Activated B cell treated with CpG ODN at 0.5 μM for 24 hours (primary cell): Measurements from ENCODE around the gene C1orf174. TPM values are rescaled to one million over a fixed set of nuclear protein-coding genes. Genes with fewer than 3 reads are reported as not detected.

Source experiments
- ATAC-seq: fragments of 200-7000 bp; cut with Tn5 transposase; one replicate; pipeline ENCODE4 v1.10.0; 2021; ENCODE audit warnings: low read depth, mild to moderate bottlenecking, moderate library complexity
- CTCF ChIA-PET: fragments of 350-600 bp; sonication (Branson Sonifier 250); formaldehyde crosslinking; loops from one replicate; lab custom pipeline; 2021; ENCODE audit warnings: antibody characterized with exemption; lab: Charles Lee
- POLR2A ChIA-PET: fragments of 350-600 bp; sonication (Branson Sonifier 250); formaldehyde crosslinking; loops from one replicate; lab custom pipeline; 2021; ENCODE audit warnings: antibody characterized with exemption; lab: Charles Lee
- DNase-seq: peaks from one replicate; pipeline ENCODE4 v3.0.0; 2022
- H3K27ac Mint-ChIP-seq: one replicate; pipeline ENCODE4 v1.8.0; 2020; ENCODE audit warnings: mixed read lengths
- H3K27me3 Mint-ChIP-seq: one replicate; pipeline ENCODE4 v1.8.0; 2021; ENCODE audit warnings: mixed read lengths
- H3K36me3 Mint-ChIP-seq: one replicate; pipeline ENCODE4 v1.8.0; 2021; ENCODE audit warnings: low read depth, mixed read lengths
- H3K4me1 Mint-ChIP-seq: one replicate; pipeline ENCODE4 v1.8.0; 2021; ENCODE audit warnings: mixed read lengths
- H3K4me3 Mint-ChIP-seq: one replicate; pipeline ENCODE4 v1.8.0; 2020; ENCODE audit warnings: mild to moderate bottlenecking, mixed read lengths
- H3K9me3 Mint-ChIP-seq: one replicate; pipeline ENCODE4 v1.8.0; 2020; ENCODE audit warnings: mixed read lengths
- CTCF ChIP-seq: fragments of 200-600 bp; IDR thresholded peaks from one replicate; pipeline ENCODE4 v1.8.0; 2022; ENCODE audit warnings: antibody characterized with exemption, mild to moderate bottlenecking
- intact Hi-C: fragments of 100-400 bp; cut with micrococcal nuclease; formaldehyde crosslinking; loops from one replicate; pipeline ENCODE4 v1.15.1; 2024
- total RNA-seq: library from RNA; stranded (reverse); gene quantifications from 2 replicates; pipeline ENCODE4 v1.2.3, GENCODE V29; 2022

Gene C1orf174
- total RNA-seq, 1 donor from 2014 or later, result 27.5 TPM

DNA sequence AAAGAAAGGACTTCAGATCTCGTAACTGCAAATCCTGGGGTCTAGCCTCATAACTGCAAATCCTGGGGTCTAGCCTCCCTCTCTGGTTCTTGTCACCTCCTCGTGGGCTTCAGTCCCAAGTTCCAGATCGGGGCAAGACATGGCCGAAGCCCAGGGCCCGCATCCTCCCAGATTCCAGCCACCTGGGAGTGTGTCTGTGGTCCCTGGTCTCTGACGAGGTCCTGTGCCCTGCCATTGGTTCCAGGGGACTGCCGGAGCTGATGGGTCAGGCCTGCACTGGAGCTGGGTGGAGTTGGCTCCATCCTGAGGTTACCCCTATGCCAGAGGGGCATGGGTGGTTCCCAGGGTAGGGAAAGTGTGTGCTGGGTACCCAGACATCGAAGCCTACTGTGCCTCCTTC lies 17.7 kb upstream of the C1orf174 start:
- Mint-ChIP-seq H3K9me3 (peaks cover 3% of the 10 kb centered on the region), H3K36me3 (no peaks in the 10 kb centered on the region), H3K4me1 (peaks cover 3% of the 10 kb centered on the region), H3K4me3 (no peak overlapping the region), H3K27ac (no peak overlapping the region), H3K27me3 (no peaks in the 10 kb centered on the region)
- no peak for DNase-seq
- no peak for ATAC-seq
- TF ChIP-seq CTCF, result no peak
- ChIA-PET POLR2A (no interaction called here), CTCF (no interaction called here)
- intact Hi-C loops, result no loop called here

DNA sequence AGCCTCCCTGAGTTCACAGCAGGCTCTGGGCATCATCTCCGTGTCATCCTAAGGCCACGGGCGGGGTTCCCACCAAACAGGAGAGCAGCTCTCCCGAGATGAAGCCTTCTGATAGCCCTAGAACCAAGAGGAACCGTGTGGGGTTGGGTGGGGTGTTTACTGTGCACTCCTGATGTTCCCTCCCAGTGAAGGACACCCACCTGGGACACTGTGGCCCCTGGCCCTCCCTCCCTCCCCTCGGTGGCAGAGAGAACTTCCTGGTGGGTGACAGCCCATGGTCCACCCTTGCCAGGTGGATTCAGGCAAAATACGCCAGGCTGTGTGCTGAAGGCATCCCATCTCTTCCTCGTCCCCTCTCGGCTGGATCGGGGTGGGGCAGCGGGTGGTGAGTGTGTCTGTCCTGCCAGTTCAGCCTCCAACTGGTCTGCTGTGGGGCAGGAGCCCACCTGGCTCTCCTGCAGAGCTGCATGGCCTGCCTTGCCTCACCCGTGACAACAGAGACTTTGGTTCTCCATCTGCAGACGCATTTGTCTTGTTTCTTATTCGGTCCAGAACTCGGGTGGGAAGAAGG lies 15.6 kb upstream of the C1orf174 start:
- CTCF ChIA-PET, result no interaction called here
- Mint-ChIP-seq H3K4me3 (no peak overlapping the region), H3K4me1 (peaks cover 7% of the 10 kb centered on the region), H3K27ac (no peak overlapping the region), H3K27me3 (no peaks in the 10 kb centered on the region), H3K36me3 (no peaks in the 10 kb centered on the region), H3K9me3 (peaks cover 3% of the 10 kb centered on the region)
- intact Hi-C loops, result no loop called here
- no peak for DNase-seq
- no peak for ATAC-seq
- POLR2A ChIA-PET, result no interaction called here
- no peak for TF ChIP-seq CTCF

GRCh38 chr1:3914911-3915310 lies 14.8 kb upstream of the C1orf174 start:
- ChIA-PET CTCF (no interaction called here), POLR2A (no interaction called here)
- Mint-ChIP-seq H3K27ac (no peak overlapping the region), H3K36me3 (no peaks in the 10 kb centered on the region), H3K4me3 (no peak overlapping the region), H3K9me3 (peaks cover 3% of the 10 kb centered on the region), H3K27me3 (peaks cover under 1% of the 10 kb centered on the region), H3K4me1 (peaks cover 15% of the 10 kb centered on the region)
- ATAC-seq (no peak), DNase-seq (no peak)
- no peak for TF ChIP-seq CTCF
- intact Hi-C loops, result loop anchor here (5.0 kb wide), 2 partner anchors 132 to 147 kb away; no protein-coding TSS in a partner anchor

GRCh38 chr1:3914331-3914851 lies 14.3 kb upstream of the C1orf174 start:
- DNase-seq (no peak), ATAC-seq (no peak)
- intact Hi-C loops, result loop anchor here (5.0 kb wide), 2 partner anchors 133 to 148 kb away; no protein-coding TSS in a partner anchor
- peaks cover 19% of the 10 kb centered on the region for H3K4me1 Mint-ChIP-seq
- H3K4me3 Mint-ChIP-seq, result no peak overlapping the region
- ChIA-PET POLR2A (no interaction called here), CTCF (no interaction called here)
- no peak overlapping the region for H3K27ac Mint-ChIP-seq
- H3K36me3 Mint-ChIP-seq, result no peaks in the 10 kb centered on the region
- H3K9me3 Mint-ChIP-seq, result peaks cover 3% of the 10 kb centered on the region
- peaks cover 3% of the 10 kb centered on the region for H3K27me3 Mint-ChIP-seq
- TF ChIP-seq CTCF, result no peak

DNA sequence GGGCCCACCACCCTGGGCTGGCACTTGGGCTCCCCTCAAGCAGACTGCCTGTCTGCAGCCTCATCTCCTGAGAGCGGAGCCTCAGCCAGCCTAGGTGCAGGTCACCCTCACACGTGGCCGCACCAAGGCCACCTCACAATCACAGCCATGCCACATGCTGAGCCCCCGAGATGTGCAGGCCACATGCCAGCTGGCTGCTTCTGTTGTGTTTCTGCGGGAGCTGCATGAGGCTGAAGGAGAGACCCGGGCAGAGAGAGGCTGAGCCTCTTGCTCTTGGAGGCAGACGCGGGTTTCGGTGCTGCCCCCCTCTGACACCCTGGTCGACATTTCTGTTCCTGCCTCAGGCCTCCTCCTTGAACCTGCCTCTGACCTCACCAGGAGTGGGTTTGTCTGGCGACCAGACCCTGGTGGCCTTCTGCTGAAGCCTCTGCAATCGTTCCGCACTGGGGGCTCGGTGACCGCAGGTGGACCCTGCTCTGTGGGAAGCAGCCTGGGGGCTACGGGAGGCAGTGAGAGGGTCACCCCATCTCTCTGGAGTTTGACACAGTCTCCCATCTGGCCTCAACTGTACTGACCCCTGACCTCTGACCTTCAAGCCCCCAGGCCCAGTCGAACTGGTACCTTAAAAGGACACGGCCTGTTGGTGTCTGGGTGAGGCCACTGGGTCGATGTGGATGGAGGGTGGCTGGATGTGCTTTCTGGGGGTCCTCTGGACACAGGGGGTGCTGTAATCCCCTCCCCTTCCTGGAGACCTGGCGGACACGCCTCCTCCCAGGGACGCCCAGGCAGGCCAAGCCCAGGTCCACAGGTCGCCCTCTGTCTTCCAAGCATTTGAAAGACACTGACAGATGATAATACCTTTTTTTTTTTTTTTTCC lies 13.0 kb upstream of the C1orf174 start:
- DNase-seq (no peak), ATAC-seq (no peak)
- no peaks in the 10 kb centered on the region for H3K9me3 Mint-ChIP-seq
- H3K36me3 Mint-ChIP-seq, result no peaks in the 10 kb centered on the region
- H3K27me3 Mint-ChIP-seq, result peaks cover 3% of the 10 kb centered on the region
- POLR2A ChIA-PET, result no interaction called here
- no peak overlapping the region for H3K4me3 Mint-ChIP-seq
- no peak for TF ChIP-seq CTCF
- CTCF ChIA-PET, result no interaction called here
- peaks cover 23% of the 10 kb centered on the region for H3K4me1 Mint-ChIP-seq
- no peak overlapping the region for H3K27ac Mint-ChIP-seq
- intact Hi-C loops, result loop anchor here (5.0 kb wide), 2 partner anchors 134 to 149 kb away; no protein-coding TSS in a partner anchor
